ENCODE results near the gene UCMA.
"Not testable (repeated sequence)": the region's sequence is repeated elsewhere in the genome, so short reads cannot be mapped to it uniquely, and the experiment has no call there.

DNA sequence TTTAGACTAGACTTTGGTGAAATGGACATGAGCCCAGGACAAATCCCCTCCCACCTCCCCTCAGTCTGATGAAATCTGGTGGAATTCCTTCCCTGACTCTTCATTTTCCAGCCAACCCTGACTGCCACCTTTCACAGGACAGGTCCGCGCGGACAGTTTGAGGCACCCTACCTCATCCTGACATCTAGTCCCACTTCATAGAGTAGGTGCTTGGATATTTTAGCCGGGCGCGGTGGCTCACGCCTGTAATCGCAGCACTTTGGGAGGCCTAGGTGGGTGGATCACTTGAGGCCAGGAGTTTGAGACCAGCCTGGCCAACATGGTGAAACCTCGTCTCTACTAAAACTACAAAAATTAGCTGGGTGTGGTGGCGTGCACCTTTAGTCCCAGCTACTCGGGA is 42.0 kb upstream of the UCMA start:
- TF ChIP-seq TAF1 (conservative IDR thresholded peaks at IDR 0.05); RAD21 (IDR thresholded peaks at IDR 0.05): not testable (repeated sequence)
- TF ChIP-seq, protein P1, sequence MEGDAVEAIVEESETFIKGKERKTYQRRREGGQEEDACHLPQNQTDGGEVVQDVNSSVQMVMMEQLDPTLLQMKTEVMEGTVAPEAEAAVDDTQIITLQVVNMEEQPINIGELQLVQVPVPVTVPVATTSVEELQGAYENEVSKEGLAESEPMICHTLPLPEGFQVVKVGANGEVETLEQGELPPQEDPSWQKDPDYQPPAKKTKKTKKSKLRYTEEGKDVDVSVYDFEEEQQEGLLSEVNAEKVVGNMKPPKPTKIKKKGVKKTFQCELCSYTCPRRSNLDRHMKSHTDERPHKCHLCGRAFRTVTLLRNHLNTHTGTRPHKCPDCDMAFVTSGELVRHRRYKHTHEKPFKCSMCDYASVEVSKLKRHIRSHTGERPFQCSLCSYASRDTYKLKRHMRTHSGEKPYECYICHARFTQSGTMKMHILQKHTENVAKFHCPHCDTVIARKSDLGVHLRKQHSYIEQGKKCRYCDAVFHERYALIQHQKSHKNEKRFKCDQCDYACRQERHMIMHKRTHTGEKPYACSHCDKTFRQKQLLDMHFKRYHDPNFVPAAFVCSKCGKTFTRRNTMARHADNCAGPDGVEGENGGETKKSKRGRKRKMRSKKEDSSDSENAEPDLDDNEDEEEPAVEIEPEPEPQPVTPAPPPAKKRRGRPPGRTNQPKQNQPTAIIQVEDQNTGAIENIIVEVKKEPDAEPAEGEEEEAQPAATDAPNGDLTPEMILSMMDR (IDR thresholded peaks at IDR 0.05; ENCODE audit: low read depth, low read length, missing input control) = not testable (repeated sequence)

Measured in liver (tissue), 3 donors.